Heart left ventricle (tissue), 13 donors: ENCODE results near the gene STEAP2.

Source experiments
- CTCF ChIP-seq, 12 donors: fragments of 200-600 bp; sonication (generic) in 4 of 12; IDR thresholded peaks; one replicate each; pipeline versions ENCODE4 v1.5.0 to v1.8.0; 2018 to 2022; ENCODE audit warnings: antibody characterized with exemption in 12 of 12, mild to moderate bottlenecking in 5 of 12
- POLR2A ChIP-seq, 2 donors: fragments of 450-650 bp; IDR thresholded peaks; one replicate each; pipeline ENCODE4 v1.6.1; 2017; ENCODE audit warnings: antibody characterized with exemption in 2 of 2, mild to moderate bottlenecking in 2 of 2, moderate library complexity in 2 of 2
- donor health status: ischemic (EF 13 %, LVEDD 7.1; RV severe dilation, severe dysfunction).
- donor health status: DM: no; HTN: yes; CAD: no.
- donor health status: DM: no; HTN: no; CAD: no.
- donor health status: ischemic (EF 25% LVEDD 6.9; RV normal size, moderate dysfunction).
- donor health status: ischemic (EF 25% LVEDD 5.7; RV mildly dilated, moderate dysfunction).
- donor health status: ischemic (EF 35%, LVEDD 5.7; RV mildly dilated, moderate dysfunction).
- donor health status: nonischemic (EF 11% LVEDD 7.7; RV severe dilation, severe dysfunction).
- donor health status: DM: yes; HTN: yes; CAD: no.
- donor health status: PGD.
- donor health status: ischemic (EF 29% LVEDD 5.4; RV normal size, mild dysfunction).
- donor health status: nonischemic (EF 23%, LVEDD 6.1; RV moderate dilation, normal function).

DNA sequence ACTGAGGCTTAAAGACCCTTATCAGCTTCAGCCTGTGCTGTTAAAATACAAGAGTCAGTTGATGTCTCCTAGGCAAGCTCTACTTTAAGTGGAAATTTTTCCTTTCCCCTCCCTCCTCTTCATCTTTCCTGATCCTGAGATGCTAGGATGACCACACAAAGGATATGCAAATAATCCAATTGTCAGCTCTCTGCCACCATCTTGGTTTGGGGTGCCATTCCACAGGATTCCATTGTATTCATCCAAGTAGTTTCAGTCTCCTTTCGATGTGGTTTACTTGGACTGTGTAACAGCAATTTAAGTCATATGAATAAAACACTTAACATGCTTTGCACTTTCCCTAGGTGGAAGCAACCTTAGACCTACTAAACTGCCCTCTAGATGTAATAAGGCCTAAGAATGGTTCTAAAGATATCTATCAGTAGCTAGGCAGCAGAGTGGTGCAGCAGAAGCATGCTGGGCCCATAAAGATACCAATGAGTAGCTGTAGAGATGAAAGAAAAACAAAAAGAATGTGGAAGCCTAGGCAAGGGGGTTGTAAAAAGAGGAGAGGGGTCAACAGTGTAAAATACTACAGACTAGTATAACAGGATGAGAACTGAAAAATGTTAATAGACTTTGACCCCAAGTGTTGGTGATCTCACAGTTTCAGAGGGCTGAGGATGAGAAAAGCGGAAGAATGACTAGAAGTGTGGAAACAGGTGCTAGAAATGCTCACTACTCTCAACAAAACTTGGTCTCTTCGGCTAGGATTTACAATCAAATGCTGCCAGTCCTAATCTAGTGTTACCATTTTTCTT is 31.0 kb downstream of the STEAP2 start:
- TF ChIP-seq POLR2A (IDR thresholded peaks at IDR 0.05) (no peak), CTCF (IDR thresholded peaks at IDR 0.05) (no peak)
